Fibroblast of skin of right quadriceps (primary cell): ENCODE measurements around the gene SMPDL3B.

ENCODE experiments used
- DNase-seq: peaks from one replicate; pipeline ENCODE4 v3.0.0-alpha.2; 2013

The SMPDL3B gene, protein sequence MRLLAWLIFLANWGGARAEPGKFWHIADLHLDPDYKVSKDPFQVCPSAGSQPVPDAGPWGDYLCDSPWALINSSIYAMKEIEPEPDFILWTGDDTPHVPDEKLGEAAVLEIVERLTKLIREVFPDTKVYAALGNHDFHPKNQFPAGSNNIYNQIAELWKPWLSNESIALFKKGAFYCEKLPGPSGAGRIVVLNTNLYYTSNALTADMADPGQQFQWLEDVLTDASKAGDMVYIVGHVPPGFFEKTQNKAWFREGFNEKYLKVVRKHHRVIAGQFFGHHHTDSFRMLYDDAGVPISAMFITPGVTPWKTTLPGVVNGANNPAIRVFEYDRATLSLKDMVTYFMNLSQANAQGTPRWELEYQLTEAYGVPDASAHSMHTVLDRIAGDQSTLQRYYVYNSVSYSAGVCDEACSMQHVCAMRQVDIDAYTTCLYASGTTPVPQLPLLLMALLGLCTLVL

DNA sequence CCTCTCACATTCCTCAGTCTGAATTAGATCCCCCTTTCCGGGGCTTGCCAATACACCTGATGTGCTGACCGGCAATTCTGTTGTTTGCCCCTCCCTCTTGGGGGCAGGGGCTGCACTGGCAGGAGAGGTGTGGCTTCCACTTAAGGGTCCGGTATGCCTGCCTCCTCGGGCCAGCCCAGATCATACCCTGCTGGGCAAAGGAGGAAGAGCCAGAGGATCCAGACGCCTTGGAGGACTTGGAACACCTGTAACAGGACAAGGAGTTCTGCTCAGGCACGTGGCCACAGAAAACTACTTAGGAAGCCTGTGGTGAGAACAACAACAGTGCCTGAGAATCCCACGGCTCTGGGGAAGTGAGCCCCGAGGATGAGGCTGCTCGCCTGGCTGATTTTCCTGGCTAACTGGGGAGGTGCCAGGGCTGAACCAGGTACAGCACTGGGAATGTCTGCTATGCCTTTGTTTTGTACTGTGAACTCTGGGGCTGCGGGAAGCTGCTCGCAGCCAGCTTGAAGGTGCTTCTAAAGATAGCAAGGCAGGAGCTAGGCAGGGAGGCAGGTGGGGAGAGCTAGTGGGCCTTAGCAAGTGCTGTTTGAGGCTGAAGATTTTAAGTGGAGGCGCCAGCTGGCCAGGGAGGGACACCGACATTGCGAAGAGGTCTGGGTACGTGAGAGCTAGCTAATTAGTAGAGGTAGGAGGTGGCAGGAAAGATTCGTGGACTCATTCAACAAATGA, at the start of gene SMPDL3B:
SMPDL3B (plus strand) TSS at position 183 of the 732 bp plus-strand sequence; CDS start at position 367, 184 bp downstream.
- DNase-seq = no peak

DNA sequence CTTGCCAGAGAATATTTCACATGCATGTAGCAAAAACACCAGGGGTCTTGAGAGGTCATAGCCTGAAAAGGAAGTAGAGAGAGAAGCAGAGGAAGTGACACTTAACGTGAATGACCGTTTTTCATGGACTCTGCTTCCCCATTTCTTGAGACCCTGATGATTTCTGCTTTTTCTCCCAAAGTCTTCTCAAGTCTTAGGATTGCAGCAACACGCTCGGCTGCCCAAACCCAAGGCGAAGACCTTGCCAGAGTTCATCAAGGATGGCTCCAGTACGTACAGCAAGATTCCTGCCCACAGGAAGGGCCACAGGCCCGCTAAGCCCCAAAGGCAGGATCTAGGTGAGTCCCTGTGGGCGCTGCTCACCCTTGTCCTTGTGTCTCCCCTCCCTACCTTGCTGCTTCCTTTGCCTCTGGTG, 49.7 kb upstream of the SMPDL3B start:
- no peak for DNase-seq

DNA sequence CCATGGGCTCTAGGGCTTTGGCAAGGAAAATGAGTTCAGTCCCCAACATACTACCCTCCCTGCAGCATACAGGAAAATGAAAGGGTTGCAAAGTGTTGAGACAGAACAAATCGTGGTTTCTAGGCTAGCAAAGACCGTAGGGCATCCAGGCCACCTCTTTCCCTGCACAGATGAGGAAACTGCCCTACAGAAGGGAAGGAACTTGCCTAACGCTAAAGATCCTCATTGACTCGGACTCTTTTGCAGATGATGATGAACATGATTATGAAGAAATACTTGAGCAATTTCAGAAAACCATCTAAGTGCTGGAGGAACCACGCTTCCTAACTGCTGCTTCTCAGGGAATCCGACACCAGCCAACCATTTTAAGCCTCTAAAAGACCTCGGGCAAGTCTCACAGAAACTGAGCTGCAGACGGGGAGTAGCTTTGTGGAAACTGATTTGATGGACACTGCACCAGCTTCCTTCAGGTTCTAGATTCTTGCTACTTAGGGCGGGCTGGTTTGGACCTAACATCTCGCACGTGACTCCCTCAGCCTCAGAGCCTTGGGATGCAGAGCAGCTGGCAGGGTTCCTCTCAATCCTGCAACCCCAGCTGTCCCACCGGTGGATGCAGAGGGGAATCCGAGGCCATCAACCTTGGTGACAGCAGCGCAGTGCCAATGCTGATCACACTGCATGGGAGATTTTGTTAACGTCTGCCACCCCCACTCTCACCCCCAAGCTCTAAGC, 49.0 kb upstream of the SMPDL3B start:
- no peak for DNase-seq

DNA sequence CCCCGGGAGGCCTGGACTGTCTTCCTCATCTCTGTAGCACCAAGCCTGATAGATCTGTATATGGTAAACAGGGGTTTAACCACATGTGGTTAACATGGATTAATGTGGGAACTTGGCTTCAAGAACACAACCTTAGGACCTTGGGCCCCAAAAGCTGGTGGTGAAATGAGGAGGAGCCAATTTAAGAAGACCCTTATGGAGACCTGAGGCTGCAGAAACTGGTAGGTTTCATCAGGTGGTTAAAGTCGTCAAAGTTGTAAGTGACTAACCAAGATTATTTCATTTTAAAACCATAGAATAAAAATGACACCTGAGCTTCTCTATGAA, 48.5 kb upstream of the SMPDL3B start:
- DNase-seq = no peak

DNA sequence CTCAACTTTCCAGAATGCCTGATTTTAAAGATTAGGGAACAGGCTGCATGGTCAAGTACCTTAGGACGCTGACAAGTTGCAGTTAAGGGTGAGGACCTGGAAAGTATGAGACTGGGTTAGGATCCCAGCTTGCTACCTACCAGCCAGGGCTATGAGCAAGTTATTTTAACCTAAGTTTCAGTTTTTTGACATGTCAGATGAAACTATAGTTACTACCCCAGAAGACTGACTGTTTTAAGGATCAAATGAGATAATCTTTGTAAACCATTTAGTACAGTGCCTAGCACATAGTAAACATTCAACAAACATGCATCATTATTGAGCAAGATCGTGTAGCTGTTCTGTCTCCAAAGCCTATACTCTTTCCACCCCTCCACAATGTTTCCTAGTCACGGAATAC, 48.1 kb upstream of the SMPDL3B start:
- DNase-seq = no peak

DNA sequence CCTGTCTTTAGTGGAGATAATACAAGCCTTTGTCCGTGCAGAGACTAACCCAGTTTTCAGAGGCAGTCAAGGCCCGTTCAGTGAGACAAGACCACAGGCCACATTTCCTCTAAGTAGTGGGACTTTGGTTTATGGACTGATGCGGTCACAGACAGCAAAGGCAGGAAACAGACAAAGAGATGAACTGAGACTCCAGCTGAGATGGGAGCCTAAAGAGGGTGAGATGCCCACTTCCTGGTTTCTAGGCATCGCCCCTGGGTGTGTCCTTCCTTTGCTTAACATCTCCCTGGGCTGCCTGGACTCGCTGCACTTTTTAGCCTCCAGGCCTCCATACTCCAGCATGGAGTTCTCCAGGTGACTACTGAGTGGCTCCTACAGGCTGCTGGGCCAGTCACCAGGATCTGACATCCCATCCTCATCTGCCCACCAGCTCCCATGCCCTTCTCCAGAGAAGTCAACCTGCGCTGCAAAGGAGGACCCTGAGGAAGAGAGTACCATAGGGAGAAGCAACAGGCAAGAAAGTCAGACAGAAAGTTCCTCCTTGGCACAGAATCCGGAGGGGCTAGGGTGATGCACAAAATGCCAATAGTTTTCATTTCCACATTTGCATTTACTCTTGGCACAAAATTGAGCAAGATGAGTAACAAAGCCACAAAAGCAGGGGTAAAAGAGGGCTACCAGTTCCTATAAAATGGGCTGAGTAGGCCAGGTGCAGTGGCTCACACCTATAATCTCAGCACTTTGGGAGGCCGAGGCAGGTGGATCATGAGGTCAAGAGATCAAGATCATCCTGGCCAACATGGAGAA, 47.4 kb upstream of the SMPDL3B start:
- no peak for DNase-seq

DNA sequence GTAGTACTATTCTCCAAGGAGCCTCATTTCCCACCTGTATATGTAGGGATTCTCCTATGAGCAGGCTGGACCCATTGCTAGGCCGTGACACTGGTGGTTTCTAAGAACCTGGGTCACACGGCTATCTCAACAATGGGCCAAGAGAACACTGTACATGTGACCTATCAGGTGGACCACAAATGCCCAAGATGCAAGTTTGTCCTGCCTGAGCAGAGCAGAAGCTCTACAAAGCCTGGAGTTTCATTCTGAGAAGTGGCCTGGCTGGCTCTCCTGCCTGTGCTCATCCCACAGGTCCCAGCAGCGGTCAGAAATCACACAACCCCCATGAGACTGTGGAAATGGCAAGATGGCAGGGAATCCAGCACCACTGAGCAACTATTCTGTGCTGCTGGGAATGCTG, 45.3 kb upstream of the SMPDL3B start:
- DNase-seq = no peak

DNA sequence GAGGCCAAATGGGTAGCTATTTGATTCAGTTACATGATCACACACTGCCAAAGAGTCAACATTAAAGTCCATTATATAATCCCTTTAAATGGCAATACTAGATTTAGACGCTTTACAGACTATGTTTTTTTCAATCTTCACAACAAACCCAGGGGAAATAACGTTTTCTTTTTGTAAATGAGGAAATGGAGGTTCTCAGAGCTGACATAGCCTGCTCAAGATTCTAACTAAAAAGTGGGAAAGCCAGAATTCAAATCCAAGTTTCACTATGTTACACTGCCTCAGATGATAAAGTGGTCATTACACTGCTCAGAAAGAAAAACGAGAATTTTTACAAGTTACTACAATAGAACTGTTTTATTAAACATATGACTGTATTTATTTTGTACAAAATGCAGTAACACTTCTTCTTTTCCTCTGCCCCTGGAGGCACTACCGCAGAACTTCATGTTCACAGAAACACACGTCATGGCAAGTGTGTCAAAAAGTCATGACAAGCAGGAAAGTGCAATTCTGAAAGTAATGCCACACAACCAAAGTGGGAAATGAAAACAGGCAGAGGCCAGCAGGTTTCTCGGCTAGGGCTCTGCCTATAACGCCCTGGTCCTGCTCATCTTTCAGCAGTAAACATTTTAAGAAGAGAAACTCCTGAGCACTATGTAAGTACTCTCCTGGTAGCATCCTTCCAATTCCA, 43.5 kb upstream of the SMPDL3B start:
- DNase-seq = no peak

DNA sequence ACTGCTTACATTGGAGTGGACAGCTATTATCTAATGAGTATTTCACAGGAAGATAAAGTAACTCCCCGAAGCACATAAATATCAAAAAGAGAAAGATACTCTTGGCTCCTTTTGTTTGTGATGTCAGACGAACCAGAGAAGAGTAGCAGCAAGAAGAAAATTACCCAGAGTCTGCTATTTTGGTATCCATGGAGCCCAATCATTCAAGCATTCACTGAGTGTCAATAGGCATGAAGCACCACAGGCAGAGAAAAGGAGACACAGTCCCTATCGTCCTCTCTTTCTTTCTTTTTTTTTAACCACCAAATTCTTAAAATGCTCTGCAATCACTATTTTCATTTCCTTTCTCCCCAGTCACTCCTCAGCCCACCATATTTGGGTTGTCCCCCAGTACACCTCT, 40.3 kb upstream of the SMPDL3B start:
- no peak for DNase-seq

DNA sequence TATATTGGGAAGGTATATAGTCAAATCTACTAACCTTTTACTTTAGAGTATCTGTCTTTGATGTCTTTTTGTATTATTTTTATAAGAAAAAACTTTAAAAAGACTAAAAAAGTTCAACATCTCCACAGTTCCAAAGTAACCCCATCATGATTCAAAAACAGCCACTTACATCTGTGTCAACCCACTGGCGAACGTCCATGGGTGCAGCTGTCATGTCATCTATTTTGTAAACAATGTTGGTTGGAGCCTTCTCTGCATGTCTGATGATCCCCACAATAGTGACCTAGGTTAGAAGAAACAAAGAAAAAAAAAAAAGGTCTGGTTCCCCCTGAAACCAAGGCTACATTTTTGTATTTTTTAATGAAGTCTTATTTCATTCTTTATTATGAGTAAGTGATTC, 28.0 kb upstream of the SMPDL3B start:
- DNase-seq = no peak

DNA sequence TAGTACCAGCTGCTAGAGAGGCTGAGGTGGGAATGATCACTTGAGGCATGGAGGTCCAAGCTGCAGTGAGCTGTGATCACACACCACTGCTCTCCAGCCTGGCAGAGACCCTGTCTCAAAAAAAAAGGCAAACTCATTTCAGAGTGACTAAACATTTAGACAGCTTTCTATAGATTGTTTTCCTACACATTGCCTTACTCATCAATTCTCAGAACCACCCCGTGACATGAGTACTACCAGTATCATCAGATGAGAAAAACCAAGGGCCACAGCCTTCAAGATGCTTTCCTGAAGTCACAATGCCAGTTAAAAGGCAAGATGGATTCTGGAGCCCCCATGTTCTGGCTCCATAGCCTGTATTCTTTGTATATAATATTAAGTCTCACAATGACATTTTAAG, 22.4 kb upstream of the SMPDL3B start:
- no peak for DNase-seq

DNA sequence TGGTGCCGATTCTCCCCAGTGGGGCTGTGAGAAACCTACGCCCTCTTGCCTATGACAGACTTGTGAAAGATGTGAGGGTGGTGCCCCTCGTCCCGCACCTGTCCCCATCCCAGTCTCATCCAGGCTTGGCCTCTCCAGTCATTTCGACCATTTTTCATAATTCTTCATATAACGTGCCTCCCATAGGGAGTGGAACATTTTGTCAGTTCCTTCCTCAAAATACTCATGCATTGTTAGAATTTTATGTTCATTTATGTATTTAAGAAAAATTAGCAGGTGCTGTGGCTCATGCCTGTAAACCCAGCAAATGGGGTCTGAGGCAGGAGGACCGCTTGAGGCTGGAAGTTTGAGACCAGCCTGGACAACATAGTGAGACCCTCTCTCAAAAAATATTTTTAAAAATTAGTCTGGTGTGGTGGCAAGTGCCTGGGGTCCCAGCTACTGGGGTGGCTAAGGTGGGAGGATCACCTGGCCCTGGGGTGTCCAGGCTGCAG, 19.7 kb upstream of the SMPDL3B start:
- no peak for DNase-seq

DNA sequence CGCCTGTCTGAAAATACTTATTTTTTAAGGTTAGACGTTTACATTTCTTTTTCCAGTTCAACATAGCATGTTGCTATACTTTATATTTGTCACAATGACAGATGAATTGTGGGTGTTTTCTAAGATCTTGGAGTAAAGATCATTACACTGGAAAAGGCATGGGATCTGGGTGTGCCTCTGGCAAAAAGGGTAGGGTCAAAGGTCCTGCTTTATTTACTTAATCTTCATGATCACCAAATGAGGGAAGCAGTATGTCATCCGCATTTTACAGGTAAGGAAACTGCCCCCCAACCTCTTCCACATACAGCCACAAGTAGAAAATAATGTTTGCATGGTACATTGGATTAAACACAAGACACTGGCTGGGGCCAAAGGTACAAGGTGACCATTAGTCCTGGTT, 12.5 kb upstream of the SMPDL3B start:
- DNase-seq = no peak

DNA sequence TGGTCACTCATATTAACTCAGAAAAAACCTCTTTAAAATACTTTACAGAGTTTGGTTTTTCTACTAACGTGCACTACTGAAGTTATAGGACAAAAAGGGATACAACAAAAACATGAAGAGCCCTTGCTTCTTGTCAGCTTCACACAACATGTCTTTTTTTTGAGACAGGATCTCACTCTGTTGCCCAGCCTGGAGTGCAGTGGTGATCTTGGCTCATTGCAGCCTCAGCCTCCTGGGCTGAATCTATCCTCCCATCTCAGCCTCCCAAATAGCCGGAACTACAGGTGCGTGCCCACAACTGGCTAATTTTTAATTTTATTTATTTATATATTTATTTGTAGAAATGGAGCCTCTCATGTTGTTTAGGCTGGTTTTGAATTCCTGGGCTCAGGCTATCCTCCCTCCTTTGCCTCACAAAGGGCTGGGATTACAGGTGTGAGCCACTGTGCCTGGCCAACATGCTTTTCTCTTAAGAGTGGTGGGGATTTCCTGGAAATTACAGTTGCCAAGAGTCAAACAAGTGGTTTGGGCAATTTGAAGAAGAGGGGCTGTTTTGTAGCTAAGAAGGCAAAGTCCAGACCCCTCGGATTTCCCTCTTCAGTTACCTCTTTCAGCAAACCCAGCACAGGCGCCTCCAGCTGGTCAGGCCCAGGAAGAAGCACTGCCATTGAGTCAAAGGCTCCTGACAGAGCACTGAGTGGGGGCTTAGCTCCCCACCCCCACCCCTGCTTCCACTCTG, 6.4 kb upstream of the SMPDL3B start:
- DNase-seq = no peak

DNA sequence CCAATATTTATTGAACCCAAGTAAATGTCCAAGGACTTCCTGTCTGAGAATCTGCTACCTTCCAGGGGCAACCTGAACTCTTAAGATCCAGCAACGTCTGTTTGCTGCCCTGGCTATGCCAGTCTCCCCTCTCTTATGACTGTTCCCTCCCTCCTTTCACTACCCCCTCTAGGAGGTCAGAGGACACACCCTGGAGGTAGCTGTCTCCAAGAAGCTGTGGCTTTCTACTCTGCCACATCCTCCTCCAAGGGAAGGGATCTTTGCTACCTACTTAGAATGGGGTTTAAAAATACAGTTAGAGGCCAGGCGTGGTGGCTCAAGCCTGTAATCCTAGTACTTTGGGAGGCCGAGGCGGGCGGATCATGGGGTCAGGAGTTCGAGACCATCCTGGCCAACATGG, 3.6 kb upstream of the SMPDL3B start:
- no peak for DNase-seq

DNA sequence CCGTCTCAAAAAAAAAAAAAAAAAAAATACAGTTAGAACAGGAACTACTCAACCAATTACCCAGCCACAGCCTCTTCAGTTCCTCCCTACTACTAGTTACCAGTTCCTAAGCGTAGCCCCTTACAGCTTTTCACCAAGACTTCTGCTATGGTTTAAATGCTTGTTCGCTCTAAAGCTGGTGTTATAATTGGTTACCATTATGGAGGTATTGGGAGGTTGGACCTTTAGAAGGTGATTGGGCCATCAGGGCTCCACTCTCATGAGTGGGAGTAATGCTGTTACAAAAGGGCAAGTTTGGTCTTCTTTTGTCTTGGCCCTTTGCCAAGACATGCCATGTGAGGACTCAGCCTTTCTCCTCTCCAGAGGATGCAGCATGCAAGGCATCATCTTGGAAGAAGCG, 3.0 kb upstream of the SMPDL3B start:
- DNase-seq = no peak

DNA sequence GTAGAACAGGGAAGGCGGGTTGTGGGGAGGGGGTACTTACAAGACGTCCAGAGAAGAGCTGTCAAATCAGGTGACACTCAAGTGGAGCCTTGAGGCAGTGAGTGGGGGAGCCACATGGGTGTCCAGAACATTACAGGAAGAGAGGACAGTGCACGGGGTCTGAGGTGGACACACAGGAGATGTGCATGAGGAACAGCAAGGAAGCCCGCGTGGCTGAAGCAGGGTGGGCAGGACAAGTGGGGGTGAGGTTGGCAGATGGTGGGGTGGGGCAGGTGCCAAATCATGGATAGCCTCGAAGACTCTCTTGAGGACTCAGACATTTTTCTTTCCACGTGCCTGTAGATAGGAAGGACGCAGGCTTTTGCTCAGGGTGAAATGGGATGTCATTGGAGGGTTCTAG, 921 bp downstream of the SMPDL3B start:
- no peak for DNase-seq

DNA sequence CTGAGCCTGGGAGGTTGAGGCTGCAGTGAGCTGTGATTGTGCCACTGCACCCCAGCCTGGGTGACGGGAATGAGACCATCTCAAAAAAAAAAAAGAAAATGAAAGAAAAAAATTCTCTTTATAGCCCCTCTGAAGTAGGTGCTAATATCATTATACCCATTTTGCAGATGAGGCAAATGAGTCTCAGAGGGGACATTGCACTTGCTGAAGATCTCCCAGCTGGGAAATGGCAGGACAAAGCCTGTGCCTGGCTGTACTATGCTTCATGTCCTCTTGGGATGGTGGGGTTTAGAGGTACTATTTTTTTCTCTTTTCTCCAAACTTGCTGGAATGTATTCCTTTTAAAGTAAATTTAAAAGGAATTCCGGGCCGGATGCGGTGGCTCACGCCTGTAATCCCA, 1.6 kb downstream of the SMPDL3B start:
- DNase-seq = no peak

DNA sequence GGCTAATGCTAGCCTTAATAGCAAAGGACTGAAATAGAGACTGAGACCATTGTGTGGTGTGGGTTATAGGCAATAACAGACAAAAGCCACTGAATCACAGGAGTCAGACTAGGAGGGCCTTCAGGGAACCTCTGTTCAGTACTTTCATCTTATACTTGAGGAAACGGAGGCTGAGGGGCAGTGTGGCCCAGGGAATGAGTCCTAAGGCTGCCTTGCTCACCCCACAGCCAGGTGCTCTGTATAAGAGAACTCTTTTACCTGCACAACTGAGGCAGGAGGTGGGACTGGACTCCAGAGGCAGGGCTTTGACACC, 2.7 kb downstream of the SMPDL3B start:
- DNase-seq = no peak

DNA sequence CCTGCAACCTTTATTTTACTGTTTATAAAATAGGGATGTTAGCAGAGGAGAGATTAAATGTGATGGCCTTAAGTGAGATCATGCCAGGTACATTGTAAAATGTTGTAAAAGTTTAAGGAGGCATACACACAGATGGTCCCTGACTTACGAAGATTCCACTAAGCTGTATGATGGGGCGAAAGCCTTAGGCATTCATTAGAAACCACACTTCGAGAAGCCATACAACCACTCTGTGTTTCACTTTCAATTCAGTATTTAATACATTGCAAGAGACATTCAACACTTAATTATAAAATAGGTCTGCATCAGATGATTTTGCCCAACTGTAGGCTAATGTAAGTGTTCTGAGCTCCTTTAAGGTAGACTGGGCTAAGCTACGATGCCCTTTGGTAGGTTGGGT, 3.7 kb downstream of the SMPDL3B start:
- no peak for DNase-seq

DNA sequence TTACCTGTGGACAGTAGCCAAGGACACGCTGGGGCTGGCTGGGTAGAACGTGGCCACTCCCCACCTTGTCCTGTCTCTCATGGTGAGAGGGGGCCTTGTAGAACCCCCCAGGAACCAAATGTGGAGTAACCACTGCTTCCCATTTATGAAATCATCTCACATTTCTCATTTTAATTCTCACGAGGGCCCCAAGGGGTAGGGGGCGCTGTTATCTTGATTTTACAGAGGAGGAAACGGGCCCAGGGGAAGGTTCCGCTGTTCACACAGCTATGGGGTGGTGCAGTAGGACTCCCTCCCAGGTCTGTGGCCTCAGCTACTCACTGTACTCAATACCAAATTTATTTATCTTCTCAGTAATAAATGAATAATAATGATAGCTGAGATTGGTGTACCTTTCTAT, 5.5 kb downstream of the SMPDL3B start:
- DNase-seq = peak; percentile 15
